GM12878 (cell line): ENCODE results near the gene SPATA12.

ENCODE experiments used
- ASH2L ChIP-seq: fragments of 300-600, 200-600 bp; sonication (generic); IDR thresholded peaks from 2 replicates; pipeline ENCODE4 v1.6.1; 2017; ENCODE audit warnings: low read depth, mild to moderate bottlenecking, borderline replicate concordance
- CTCF ChIP-seq, 3 experiments: IDR thresholded peaks in 2 of 3; conservative IDR thresholded peaks in 1 of 3; 2 replicates each; pipeline ENCODE4 v1.5.1; 2011; ENCODE audit warnings: low read depth in 3 of 3, low read length in 3 of 3, mild to moderate bottlenecking in 3 of 3, control low read depth in 2 of 3, moderate library complexity in 2 of 3, inconsistent platforms in 1 of 3, mixed read lengths in 1 of 3; ENCODE audit not compliant: control insufficient read depth in 2 of 3, insufficient read depth in 1 of 3; ENCODE audit errors: extremely low read depth in 1 of 3
- EP300 ChIP-seq, 2 experiments: fragments of 150-350 bp in 1 of 2; IDR thresholded peaks; 2 replicates each; pipeline ENCODE4 v1.6.1; 2011 to 2012; ENCODE audit warnings: low read depth in 2 of 2, low read length in 2 of 2, borderline replicate concordance in 1 of 2, improper control_type of control experiment in 1 of 2, inconsistent platforms in 1 of 2; ENCODE audit not compliant: control insufficient read depth in 1 of 2
- ETV6 ChIP-seq, 2 experiments: fragments of 450-650 bp in 1 of 2; IDR thresholded peaks in 1 of 2; conservative IDR thresholded peaks in 1 of 2; 2 replicates each; pipeline ENCODE4 v1.6.1; 2014; ENCODE audit warnings: antibody characterized with exemption in 1 of 2, borderline replicate concordance in 1 of 2, low read depth in 1 of 2, mild to moderate bottlenecking in 1 of 2, moderate library complexity in 1 of 2
- EZH2 ChIP-seq: IDR thresholded peaks from 2 replicates; pipeline ENCODE4 v1.6.1; 2012; ENCODE audit warnings: low read depth, mild to moderate bottlenecking, control low read depth, inconsistent platforms, low read length, borderline replicate concordance; ENCODE audit not compliant: control insufficient read depth
- JUND ChIP-seq: IDR thresholded peaks from 2 replicates; pipeline ENCODE4 v1.6.1; 2012; ENCODE audit warnings: low read depth, mild to moderate bottlenecking, low read length, improper control_type of control experiment, moderate library complexity
- RB1 ChIP-seq: fragments of 450-650 bp; formaldehyde crosslinking; IDR thresholded peaks from 2 replicates; pipeline ENCODE4 v1.6.1; 2017; ENCODE audit warnings: mild to moderate bottlenecking, borderline replicate concordance
- REST ChIP-seq: IDR thresholded peaks from 2 replicates; pipeline ENCODE4 v1.6.1; 2012; ENCODE audit warnings: mild to moderate bottlenecking, low read depth, low read length
- TBL1XR1 ChIP-seq: IDR thresholded peaks from 2 replicates; pipeline ENCODE4 v1.6.1; 2012; ENCODE audit warnings: low read depth, low read length, improper control_type of control experiment
- ZBTB11 ChIP-seq: fragments of 450-650 bp; formaldehyde crosslinking; IDR thresholded peaks from 2 replicates; pipeline ENCODE4 v1.5.0; 2022; ENCODE audit warnings: mild to moderate bottlenecking, missing genetic modification characterization

- no peak for TF ChIP-seq CTCF (IDR thresholded peaks at IDR 0.05 in 2 of 3, conservative IDR thresholded peaks at IDR 0.05 in 1 of 3; ENCODE audit: control insufficient read depth in 2 of 3, extremely low read depth in 1 of 3, insufficient read depth in 1 of 3, low read depth in 3 of 3, low read length in 3 of 3)
- TF ChIP-seq ZBTB11 (CRISPR knock-in tag), result no peak
- TF ChIP-seq REST, result no peak
- TF ChIP-seq RB1, result no peak
- no peak for TF ChIP-seq EZH2
- no peak for TF ChIP-seq ASH2L
- TF ChIP-seq JUND, result no peak
- no peak for TF ChIP-seq EP300 (IDR thresholded peaks at IDR 0.05; ENCODE audit: borderline replicate concordance in 1 of 2, control insufficient read depth in 1 of 2, low read depth in 2 of 2, low read length in 2 of 2)
- TF ChIP-seq ETV6 (conservative IDR thresholded peaks at IDR 0.05 in 1 of 2, IDR thresholded peaks at IDR 0.05 in 1 of 2; ENCODE audit: borderline replicate concordance in 1 of 2, low read depth in 1 of 2), result no peak
- no peak for TF ChIP-seq TBL1XR1
Observed at GRCh38 chr3:57015350-57015729, 45.1 kb upstream of the SPATA12 start.
